HFF-Myc (cell line): ENCODE data around the gene OR9A4.
"Not testable (repeated sequence)": the region's sequence is repeated elsewhere in the genome, so short reads cannot be mapped to it uniquely, and the experiment has no call there.

ENCODE experiments used
- DNase-seq: peaks from one replicate; pipeline ENCODE4 v3.0.0-alpha.2; 2011; ENCODE audit warnings: low read depth; ENCODE audit errors: extremely low read depth
- H3K4me3 ChIP-seq: replicated peaks from 2 replicates; pipeline ENCODE4 v1.5.1; 2011; ENCODE audit warnings: low read depth, mild to moderate bottlenecking, control low read depth, low read length
- CTCF ChIP-seq: IDR thresholded peaks from 2 replicates; pipeline ENCODE4 v1.5.1; 2012; ENCODE audit warnings: mild to moderate bottlenecking, low read depth, low read length, control low read depth; ENCODE audit errors: missing control alignments

OR9A4 gene

GRCh38 chr7:141880960-141881359 is 35.2 kb upstream of the OR9A4 start:
- TF ChIP-seq CTCF, result no peak

GRCh38 chr7:141884539-141885225 is 31.5 kb upstream of the OR9A4 start:
- DNase-seq, result no peak
- H3K4me3 ChIP-seq, result no peak overlapping the region
- no peak for TF ChIP-seq CTCF

More at GRCh38 chr7:141880960-141881359, 35.2 kb upstream of the OR9A4 start:
- no peak overlapping the region for H3K4me3 ChIP-seq
- no peak for DNase-seq

GRCh38 chr7:141889321-141889720 is 26.9 kb upstream of the OR9A4 start:
- TF ChIP-seq CTCF, result no peak
- no peak overlapping the region for H3K4me3 ChIP-seq
- no peak for DNase-seq

- DNase-seq, result no peak
- TF ChIP-seq CTCF, result no peak
- no peak overlapping the region for H3K4me3 ChIP-seq
Observed at GRCh38 chr7:141891336-141891735, 24.9 kb upstream of the OR9A4 start.

GRCh38 chr7:141899366-141899765 is 16.8 kb upstream of the OR9A4 start:
- DNase-seq, H3K4me3 ChIP-seq: not testable (repeated sequence)

- H3K4me3 ChIP-seq, result no peak overlapping the region
- DNase-seq, result no peak
- no peak for TF ChIP-seq CTCF
Observed at GRCh38 chr7:141906285-141906684, 9.9 kb upstream of the OR9A4 start.

- no peak for DNase-seq
- no peak for TF ChIP-seq CTCF
- no peak overlapping the region for H3K4me3 ChIP-seq
Observed at GRCh38 chr7:141911391-141911790, 4.8 kb upstream of the OR9A4 start.
